CD4-positive, alpha-beta T cell treated with Interleukin-17A for 1 hour (primary cell): ENCODE data around the gene MBNL1.

ENCODE experiments used
- DNase-seq: peaks from one replicate; pipeline ENCODE4 v3.0.0-alpha.2; 2020

The MBNL1 gene

DNA sequence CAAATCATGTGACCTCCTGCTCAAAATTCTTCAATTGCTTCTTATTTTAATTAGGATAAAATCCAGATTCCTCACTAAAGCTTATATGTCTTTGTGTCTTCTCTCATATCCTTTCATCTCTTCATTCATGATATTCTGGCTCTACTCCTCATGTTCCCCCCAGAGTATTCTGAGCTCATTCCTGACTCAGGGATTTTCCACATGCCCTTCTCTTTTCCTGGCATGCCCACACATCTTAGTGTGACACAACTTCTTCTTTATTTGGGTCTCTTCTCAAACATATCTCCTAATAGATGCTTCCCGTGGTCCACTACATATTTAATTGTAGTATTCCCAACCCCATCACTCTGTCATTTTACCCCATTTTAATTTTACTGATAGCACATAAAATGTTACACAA lies 15.2 kb upstream of the MBNL1 start:
- no peak for DNase-seq

DNA sequence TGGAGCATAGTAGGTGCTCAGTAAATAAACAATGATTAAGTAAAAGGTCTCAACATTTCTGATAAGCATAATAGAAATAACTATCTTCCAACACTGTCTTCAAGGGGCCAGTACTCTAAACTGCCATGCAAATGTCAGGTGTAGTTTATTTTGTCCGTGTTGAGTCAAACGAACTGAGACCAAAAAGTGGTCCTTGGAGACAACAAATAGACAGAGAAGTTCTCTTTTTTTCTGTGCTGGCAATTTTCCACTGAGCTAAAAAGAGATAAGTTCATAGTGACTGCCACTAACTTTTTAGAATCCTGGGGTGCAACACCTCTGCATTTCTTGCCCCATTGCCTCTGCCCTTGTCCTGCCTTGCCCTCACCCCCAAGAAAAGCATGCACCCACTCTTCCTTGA lies 14.7 kb upstream of the MBNL1 start:
- DNase-seq: no peak

DNA sequence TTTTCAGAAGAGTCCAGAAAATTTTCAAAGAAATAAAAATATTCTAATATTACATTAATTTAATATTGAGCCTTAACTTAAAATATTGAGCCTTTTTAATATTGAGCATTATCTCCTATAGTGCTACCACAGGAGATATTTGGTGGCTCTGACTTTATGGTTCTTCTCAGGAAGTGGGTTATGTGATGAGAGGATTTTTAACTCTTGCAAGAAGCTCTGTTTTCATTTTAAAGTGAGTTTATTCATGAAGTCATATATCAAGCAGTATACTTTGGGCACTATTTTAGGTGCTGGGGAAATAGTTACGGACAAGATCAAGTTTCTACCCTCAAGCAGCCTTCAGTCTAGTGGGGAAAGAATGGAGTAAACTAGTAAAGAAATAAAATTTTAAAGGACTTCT lies 13.4 kb upstream of the MBNL1 start:
- peak; percentile 60 for DNase-seq

DNA sequence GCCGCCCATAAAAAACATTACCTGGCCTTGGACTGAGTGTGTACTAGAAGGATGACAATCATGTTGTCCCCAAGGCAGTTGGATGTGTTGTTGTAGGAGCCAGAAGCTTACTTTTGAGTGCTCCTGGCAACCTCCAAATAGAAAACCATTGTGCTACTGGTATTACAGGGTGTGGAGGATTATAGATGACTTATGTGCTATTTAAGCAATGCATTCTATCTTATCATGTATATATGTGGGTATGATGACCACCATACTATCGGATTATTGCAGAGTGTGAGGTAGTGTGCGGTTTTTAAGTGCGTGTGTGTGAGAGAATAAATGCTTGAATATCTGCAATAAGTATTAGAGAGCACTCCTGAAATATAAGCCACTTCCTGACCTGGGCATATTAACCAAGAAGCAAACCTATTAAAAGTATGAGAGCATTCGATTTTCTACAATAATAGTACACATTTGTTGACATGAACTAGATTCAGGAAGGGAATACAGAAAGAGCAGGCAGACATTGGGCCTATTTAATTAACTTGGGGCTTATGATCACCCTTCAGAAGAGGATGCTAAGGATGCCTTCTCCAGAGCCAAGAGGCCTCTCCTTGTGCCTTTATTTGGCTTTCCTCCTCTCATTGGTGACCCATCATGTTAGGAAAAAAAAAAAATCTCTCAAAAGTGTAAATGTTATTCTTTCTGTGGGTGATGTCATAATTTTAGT lies 11.7 kb upstream of the MBNL1 start:
- DNase-seq: no peak

DNA sequence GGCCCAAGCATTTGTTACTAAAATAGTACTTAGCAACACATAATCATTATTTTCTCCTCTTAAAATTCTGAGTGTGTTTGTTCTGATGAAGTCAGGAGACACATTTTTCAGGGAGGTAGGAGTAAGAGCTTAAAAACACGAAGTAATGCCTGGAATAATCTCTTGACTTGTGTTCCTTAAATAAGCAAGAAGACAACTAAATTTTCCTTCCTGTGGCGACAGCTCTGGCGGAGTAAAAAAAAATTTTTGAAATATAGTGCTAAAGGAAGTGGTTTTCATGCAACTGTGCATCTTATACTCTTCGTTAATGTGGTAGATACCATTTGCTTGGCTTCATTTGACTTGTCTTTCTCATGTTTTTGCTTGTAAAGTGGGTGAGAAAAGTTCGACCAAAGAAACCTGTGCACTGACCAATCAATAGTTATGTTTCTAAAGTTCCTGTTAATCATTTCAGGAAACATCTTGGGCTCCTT lies 11.1 kb upstream of the MBNL1 start:
- DNase-seq: peak; percentile 75

DNA sequence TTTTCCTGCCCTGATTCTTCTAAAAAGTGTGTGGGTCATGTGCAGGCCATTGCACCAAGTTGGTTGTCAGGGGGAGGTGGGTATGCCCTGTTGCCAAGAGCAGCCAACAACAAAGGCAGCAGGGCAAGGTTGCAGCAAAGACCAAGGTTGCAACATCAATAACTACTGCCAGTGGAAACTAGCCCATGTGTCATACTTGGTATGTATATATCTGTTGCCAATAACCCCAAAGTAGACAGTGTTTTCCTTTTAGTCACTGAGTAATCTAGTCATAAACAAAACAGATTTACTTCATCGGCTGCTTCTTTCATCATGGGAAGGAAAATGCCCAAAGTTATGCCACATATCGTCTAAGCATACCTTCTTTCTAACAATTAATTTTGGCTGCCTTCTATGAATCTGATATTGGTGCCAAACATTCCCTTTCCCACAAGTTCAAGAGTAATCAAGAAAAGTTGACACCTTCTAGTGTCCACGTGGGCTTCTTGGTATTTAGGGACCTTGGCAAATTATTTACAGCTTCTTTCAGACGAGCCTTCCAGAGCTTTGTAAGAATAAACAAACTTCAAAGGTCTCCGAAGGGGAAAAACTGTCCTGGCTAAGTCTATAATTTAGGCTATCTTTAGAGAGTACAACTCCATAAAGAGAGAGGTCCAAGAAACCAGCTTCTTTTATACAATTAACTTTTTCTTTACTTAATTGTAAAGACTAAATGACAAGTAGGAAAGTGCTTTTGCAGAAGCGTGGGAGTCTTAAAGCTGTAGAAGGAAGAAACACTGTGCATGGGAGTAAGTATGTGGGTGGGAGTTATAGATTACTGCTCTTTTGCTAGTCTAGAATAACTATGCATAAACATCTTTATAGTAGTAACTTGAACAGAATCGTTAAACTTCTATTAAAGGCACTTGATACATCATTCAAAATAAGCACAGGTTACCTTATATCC lies 10.0 kb upstream of the MBNL1 start:
- peak; percentile 86 for DNase-seq

DNA sequence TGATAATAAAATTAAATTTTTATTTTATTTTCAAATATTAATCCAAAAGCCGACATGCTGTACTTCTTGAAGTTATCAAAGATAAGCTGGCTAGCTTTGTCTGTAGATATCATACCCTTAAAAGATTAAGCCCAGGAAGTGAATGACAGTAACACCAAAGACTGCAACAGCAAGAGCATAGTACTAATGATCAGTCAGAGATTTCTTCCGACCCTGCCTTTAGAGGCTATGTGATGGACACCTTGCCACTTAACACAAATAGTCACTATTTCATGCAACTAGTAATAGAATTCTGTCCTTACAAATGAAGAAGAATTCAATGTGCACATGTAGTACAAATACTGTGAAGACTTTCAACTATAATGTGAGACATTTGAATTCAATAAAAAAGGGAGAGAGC lies 9.3 kb upstream of the MBNL1 start:
- no peak for DNase-seq

DNA sequence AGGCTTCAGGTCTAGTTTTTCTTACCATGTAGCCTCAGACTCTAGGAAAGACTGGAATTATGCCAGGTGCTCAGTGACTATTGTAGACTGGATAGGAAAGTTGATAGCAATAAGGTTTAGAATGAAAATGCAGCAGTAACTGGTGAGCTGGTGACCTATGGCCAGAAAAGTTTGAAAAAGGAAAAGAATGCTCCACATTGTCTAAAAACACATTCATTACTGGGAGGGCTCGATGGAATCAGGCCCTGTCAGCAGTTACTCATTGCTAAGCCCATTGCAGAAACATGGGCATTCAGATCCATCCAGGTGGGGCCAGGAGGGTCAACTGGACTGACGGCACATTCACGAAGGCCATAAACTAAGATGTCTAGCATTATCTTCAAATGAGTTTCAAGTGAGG lies 8.7 kb upstream of the MBNL1 start:
- DNase-seq: no peak

DNA sequence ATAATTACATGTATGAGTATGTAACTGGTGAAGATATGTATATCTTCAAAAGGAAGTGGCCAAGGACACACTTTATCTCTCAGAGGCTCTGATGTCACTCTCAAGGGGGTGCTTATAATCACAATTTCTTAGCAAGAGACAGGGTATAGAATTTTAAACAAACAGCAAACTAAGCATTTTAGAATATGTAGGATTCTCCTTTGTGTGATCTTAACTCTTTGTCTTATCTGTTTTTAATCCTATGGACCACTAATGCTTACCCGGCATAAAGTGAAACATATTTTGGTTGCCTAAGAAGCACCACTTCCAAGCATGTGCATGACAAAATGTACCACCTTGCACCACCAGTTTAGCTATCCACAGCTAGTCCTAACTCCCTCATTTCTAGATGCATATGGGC lies 8.2 kb upstream of the MBNL1 start:
- no peak for DNase-seq

DNA sequence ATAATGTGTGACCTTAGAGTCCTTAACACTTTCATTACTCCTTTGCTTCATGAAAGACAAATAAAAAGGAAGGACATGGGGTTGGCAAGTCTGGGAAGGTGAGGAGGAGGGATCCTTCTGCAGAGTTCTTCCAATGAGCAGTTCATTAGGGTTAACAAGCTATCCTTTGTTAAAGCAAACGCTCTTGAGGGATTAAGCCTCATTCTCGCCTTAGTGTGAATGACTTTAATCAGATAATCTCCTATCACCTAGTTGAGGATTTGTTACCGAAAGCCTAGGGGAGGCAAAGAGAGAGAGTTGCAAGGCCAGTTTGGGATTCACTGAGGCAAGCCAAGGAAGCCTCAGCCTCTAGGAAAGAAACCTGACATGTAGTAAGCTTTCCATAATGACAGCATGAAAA lies 7.4 kb upstream of the MBNL1 start:
- no peak for DNase-seq

DNA sequence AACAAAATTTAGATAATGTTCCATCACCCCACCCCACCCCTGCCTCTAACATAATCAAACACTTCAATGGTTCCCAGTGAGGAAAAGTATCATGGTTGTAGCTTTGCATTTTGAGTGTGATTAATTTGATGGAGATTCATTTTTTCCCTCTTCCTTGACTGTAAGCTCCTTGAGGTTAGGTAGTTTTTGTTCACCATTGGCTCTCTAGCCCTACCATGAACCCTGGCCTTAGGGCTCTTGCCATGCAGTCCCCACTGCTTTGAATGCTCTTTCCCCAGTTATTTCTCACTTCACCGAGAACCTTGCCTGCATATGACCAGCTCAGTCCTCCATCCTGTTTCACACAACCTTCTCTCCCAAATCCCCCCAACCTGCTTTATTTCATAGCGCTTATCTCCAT lies 5.0 kb upstream of the MBNL1 start:
- DNase-seq: no peak

DNA sequence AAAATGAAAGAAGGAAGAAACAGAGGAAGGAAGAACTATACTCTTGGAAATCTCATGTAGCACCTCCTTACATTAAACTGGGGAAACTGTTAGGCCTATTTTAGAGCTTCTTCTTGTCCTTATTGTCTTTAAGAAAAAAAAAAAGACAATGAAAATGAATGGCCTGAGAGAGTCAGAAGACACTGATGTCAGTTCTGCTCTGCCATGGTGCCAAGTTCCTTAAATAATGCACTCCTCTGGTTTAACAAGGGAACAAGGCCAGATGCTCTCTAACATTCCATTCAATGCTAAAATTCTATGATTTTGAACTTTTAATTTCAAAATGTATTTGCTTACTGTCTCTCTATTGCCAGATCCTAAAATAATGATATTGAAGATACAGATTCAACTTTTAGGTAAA lies 4.4 kb upstream of the MBNL1 start:
- no peak for DNase-seq

DNA sequence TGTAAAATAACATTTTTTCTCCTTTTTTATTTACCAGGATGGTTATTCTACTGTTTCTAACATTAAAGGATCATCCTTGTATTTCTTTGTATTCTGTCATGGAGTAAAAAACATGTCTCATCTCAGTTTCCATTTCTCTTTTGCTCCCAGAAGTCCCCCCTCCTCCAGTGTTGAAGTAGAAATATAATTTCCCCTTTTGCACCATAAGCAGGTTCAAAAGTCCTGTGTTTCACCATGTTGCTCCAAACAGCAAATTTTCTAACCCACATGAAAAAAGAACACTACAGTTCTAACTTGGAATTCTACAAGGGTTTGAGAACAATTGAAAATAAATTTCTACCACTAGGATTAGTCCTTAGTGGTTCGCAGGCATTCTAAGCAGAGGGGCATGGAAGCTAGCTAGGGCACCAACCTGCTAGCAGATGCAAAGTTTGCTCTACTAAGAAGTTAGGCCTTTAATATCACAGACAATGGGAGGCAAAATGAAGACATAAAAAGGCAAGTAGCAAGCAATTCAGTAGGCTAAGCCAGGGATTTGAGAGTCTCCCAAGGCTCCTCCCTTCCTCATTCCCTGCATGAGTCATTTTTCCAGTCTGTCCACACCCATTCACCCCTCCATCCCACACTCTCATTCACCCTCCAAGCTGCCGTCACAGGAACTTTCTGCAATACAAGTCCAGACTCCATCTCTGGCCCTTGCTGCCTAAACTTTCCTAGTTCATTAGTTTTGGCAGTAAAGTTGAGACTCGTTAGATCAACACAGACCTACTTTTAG lies 2.3 kb upstream of the MBNL1 start:
- DNase-seq: no peak

DNA sequence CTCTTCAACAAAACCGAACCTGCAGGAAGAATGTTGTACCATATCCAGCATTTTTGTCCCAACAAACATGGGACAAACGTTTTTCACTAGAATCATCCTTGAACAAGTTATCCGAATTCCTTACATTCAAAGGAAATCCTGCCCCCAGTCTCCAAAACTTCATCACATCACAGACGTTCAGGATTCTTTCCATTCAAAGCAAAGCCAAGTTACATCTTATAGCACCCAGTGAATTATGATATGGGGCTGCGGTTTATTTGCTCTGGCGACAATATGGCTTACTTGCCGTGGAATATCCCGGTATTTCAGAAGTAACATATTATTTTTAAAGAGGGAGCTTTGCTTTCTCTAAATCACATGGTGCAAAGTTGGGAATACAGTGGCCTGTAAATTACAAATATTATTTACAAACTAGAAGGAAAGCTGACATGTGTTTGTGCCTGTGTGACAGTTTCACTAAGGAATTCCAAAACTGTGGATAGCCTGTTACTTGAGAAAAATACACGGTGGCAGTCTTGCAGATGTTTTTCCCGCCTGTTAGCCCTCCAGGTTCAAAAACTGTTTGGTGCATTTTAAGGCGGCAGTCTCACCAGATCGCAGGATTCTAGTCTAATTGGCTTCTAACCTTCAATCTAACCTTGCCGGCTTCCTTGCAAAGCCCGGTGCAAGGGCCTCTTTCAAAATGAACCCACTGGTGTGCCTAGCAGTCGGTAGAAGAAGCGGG lies 736 bp upstream of the MBNL1 start:
- no peak for DNase-seq

DNA sequence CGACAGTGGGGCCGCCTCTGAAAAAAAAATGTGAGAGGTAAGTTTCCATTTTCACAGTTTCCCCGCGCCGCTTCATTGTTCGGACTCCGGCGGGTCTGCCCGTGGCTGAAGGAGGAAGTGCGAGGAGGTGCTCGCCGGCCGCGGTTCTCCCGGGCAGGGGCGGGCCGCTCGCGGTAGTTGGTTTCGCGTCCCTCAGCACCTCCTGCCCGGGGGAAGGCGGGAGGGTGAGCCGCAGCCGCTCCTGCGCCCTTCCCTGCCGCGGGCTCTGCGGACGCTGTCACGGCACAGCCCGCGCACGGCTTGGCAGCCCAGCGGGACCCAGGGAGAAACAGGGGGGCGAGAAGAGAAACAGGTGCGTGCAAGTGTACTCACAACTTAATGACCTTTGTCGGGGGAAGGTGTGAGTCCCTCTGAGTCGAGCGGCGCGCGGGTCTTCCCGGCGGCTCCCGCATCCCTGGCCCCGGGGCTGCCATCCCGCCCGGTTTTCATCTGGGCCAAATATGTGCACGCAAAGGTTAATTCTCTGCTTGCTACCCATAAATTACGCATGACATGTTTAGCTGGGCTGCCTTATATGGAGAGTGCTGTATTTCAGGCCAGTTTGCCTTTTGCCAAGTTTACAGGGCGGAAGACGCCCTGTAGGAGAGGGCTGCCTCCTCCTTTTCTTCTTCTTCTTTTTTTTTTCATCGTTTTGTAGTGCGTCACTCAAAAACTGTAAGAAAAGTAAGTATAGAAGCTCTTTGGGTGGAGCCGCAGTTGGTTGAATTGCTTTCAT lies 514 bp downstream of the MBNL1 start:
- peak; percentile 83 for DNase-seq

DNA sequence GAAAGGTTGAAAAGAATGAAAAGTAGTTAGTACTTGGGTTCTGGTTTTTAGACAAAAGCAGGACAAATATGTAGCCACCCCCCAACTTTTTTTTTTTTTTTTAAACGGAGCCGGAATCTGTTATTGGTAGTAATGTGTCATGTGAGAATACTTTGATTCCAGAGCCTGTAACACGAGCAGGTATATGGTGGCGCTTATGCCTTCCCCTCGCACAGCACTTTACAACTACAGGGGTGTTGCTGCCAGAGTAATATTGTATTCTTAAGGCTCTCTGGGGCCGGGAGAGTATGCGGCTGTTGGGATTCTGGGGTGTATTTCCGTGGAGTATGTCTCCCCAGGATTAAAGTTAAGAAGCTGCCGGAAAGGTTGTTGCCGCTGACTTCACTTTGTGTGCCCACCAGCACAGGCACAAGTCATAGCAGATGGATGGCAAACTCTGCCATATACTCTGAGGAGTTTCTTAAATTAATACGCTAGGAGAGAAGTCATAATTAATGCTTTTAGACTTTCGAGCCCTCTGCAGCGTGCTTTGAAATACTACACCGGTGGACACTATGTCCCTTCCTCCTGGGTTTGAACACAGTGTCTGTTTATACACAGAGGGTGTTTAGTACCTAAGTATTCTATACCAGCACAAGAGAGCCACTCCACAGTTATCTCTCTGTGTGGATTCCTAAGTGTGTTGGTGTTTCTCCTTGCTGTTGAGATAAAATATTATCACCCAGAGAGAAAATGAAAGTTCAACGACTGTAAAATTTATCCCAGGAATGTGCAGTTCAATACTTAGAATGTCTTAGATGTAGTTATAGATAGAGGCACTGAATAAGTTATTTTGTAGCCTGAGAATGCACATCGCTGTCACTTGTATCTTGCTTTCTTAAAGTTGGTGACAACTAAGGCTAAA lies 1.4 kb downstream of the MBNL1 start:
- no peak for DNase-seq

DNA sequence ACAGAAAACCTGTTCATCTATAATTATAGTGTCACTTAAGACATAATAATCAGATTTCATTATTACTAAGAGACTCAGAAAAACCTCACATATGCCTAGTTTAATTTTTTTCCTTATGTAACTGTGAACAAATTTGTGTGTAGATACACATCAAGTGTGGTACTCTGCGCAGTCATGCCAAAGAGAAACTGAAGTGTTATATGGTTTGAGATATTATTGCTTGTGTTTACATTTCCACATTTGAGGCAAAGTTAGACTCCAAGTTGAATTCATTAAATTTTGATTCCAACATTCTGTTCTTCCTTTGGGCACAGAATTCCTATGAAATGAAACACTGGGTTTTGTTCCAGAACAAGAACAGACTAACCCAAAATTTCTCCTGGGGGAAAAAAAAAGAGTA lies 2.2 kb downstream of the MBNL1 start:
- no peak for DNase-seq

DNA sequence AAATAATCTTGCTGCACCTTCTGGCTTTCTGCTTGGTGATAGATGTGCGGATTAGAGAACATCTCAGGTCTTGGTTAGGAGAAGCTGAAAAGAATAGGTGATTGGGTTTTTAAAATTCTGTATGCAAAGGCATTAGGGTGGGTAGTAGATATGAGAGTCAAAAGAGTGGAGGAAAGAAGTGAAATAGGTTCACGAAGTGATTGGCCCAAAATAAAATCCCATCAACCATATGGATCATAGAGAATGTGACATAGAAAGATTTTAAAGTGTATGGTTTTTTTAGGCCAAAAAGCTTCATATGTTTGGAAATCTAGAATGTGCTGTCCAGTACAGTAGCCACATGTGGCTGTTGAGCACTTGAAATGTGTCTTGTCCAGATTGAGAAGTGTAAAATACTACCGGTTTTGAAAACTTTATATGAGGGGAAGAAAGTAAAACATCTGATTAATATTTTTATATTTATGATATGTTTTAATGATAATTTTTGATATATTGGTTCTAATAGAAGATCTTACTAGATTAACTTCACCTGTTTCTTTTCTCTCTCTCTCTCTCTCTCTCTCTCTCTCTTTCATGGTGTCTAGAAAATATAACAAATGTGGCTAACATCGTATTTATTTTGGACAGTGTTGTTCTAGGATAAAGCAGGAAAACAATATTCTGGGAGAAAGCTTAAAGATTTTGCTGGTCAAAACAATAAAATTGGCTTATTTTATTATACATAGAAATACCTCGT lies 2.9 kb downstream of the MBNL1 start:
- no peak for DNase-seq

DNA sequence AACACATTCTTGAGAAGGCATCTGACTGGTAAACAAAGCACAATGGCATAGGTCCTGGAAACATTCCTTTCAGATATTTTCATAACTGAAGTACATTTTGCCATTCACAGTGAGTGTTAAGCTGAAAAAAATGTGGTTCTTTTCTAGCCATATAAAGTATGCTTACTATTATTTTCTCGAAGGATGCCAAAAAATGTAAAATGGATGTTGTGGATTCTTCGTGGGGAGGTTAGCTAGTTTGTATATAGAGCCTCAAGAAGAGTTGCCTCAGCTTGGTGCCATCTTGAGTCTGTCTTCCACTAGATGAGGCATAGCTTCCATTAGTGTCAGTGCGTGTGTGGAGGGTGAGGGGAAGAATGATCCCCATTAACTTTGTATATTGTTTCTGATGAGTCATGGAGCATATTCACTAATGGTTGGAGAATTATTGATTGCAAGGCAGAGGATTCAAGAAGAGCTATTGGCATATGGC lies 4.1 kb downstream of the MBNL1 start:
- no peak for DNase-seq

DNA sequence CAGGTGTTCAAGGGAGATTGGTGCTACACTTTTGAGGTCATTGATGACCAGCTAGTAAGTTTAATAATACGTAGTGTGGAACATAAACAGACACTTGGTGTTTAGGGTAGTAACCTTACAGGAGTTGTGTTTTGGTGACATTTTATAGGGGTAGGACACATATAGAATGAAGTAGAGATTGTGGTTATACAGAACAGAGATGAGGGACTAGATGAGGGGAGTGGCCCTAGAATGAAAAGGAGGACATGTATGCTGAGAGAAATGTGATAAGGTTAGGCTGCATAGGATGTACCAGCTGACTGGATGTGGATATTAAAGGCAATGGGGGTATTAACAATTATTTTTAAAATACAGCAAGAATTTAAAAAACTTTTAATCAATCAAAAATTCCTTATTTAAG lies 8.0 kb downstream of the MBNL1 start:
- DNase-seq: peak; percentile 25
